Parathyroid adenoma (tissue), 2 donors: ENCODE measurements around the gene CARS1.
A peak's percentile ranks its signal among the peaks of the same experiment; 100 is the strongest.

Experiments
- H2AFZ ChIP-seq: fragments of 300-600 bp; sonication (generic); one replicate; pipeline ENCODE4 v1.7.0; 2017; ENCODE audit warnings: antibody characterized with exemption, mild to moderate bottlenecking
- H3K27ac ChIP-seq: fragments of 300-600 bp; sonication (generic); one replicate; pipeline ENCODE4 v1.7.0; 2017
- H3K27me3 ChIP-seq: fragments of 300-600 bp; sonication (generic); one replicate; pipeline ENCODE4 v1.7.0; 2017; ENCODE audit warnings: low read length; ENCODE audit not compliant: control insufficient read depth, insufficient read depth
- H3K36me3 ChIP-seq: fragments of 300-600 bp; sonication (generic); one replicate; pipeline ENCODE4 v1.7.0; 2017; ENCODE audit warnings: low read length; ENCODE audit not compliant: control insufficient read depth, insufficient read depth
- H3K4me1 ChIP-seq: fragments of 300-600 bp; sonication (generic); one replicate; pipeline ENCODE4 v1.7.0; 2017; ENCODE audit warnings: control low read depth
- H3K4me2 ChIP-seq: fragments of 300-600 bp; sonication (generic); one replicate; pipeline ENCODE4 v1.7.0; 2017; ENCODE audit warnings: low read length
- H3K4me3 ChIP-seq: fragments of 300-600 bp; sonication (generic); one replicate; pipeline ENCODE4 v1.7.0; 2017; ENCODE audit warnings: low read depth, low read length
- H3K79me2 ChIP-seq: fragments of 300-600 bp; sonication (generic); one replicate; pipeline ENCODE4 v1.7.0; 2017; ENCODE audit warnings: control low read depth
- H3K9ac ChIP-seq: fragments of 300-600 bp; sonication (generic); one replicate; pipeline ENCODE4 v1.7.0; 2017; ENCODE audit warnings: mild to moderate bottlenecking
- H3K9me3 ChIP-seq: fragments of 300-600 bp; sonication (generic); one replicate; pipeline ENCODE4 v1.7.0; 2017; ENCODE audit warnings: low read length; ENCODE audit not compliant: control insufficient read depth
- TF ChIP-seq, protein P1 (sequence below): fragments of 300-600 bp; sonication (generic); IDR thresholded peaks from one replicate; pipeline ENCODE4 v1.7.0; 2017; ENCODE audit warnings: antibody characterized with exemption, mild to moderate bottlenecking
- donor health status: primary hyperparathyroidism.

Gene CARS1

DNA sequence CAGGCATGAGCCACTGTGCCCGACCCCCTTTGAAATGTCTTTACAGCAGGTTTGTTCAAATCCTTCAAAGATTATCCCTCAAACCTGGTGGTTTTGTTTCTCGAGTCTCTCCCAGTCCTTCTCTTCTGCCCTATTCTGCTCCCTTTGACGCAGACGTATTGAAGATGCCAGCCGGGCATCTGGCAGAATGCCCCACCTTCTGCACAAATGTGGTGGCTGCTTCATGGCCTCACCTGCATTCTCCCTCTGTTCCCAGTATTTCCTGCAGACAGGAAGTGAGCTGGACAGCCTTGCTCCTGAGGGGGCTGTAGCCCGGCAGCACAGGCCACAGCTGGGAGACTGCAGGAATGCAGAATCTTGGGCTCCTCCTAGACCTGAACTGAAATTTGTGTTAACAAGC is 60.2 kb downstream of the CARS1 start:
- Histone ChIP-seq H3K4me3 (no peak overlapping the region), H3K4me2 (no peak overlapping the region), H3K36me3 (no peaks in the 10 kb centered on the region), H3K9me3 (no peaks in the 10 kb centered on the region), H3K79me2 (no peaks in the 10 kb centered on the region), H3K27ac (peak overlapping the region; percentile 48), H2AFZ (no peak overlapping the region), H3K4me1 (peaks cover 28% of the 10 kb centered on the region), H3K27me3 (no peaks in the 10 kb centered on the region), H3K9ac (no peak overlapping the region)
- TF ChIP-seq, protein P1, sequence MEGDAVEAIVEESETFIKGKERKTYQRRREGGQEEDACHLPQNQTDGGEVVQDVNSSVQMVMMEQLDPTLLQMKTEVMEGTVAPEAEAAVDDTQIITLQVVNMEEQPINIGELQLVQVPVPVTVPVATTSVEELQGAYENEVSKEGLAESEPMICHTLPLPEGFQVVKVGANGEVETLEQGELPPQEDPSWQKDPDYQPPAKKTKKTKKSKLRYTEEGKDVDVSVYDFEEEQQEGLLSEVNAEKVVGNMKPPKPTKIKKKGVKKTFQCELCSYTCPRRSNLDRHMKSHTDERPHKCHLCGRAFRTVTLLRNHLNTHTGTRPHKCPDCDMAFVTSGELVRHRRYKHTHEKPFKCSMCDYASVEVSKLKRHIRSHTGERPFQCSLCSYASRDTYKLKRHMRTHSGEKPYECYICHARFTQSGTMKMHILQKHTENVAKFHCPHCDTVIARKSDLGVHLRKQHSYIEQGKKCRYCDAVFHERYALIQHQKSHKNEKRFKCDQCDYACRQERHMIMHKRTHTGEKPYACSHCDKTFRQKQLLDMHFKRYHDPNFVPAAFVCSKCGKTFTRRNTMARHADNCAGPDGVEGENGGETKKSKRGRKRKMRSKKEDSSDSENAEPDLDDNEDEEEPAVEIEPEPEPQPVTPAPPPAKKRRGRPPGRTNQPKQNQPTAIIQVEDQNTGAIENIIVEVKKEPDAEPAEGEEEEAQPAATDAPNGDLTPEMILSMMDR: no peak

DNA sequence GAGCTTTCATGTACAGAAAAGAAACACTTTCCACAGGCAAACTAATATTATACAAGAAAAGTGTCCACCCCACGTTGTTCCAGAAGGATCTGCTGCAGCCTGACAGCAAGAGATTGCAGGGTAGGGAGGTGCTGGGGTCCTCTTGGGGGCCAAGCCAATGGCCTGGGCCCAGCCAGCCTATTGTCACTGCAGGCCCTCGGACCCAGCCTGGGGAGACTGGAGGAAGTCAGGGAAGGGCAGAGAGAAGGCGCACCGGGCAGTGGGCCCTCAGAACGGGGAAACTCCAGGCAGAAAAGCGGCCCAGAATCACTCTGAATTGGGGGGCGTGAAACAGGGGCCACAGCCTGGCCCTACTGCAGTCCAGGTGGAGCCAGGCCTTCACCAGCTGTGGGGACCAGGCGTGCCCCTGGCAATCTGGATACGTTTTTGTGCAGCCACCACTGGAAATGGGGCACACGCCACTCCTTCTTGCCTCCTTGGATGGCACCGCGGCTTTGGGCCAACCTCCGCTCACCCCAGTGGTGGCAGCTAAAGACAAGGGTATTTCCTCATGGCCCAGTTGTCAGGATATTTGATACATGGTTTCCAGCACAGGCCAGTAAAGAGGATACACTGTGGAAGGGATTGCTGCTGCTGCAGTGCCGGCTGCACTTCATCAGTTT is 61.2 kb downstream of the CARS1 start:
- H3K79me2 ChIP-seq: peaks cover 4% of the 10 kb centered on the region
- no peaks in the 10 kb centered on the region for H3K9me3 ChIP-seq
- H3K4me3 ChIP-seq: no peak overlapping the region
- H3K9ac ChIP-seq: no peak overlapping the region
- H3K4me2 ChIP-seq: no peak overlapping the region
- H3K36me3 ChIP-seq: no peaks in the 10 kb centered on the region
- H3K27ac ChIP-seq: no peak overlapping the region
- H3K4me1 ChIP-seq: peaks cover 25% of the 10 kb centered on the region
- H2AFZ ChIP-seq: no peak overlapping the region
- TF ChIP-seq, protein P1: no peak
- H3K27me3 ChIP-seq: no peaks in the 10 kb centered on the region

DNA sequence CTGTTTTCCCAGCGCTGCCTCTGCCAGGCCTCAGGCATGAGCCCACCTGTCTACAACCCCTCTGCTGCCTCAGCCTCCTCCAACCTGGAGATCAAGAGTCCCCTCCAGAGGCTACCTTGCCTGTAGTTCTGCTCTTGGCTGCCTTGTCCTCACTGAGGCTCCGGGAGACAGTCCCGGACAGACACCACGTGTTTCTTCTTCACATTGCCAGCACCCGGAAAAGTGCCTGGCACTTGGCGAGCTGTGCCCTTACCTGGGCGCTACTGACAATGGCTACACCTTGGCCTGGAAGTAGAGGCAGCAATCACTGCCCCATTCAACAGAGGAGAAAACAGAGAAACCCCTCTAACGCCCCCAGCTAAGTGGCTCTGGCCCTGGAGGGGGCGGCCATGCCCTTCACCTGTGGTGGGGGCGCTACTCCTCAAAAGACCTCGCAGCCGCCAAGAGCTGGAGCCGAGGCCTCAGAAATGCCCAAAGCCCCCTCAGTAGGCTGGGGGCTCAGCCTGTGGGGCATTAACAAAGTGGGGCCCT is 62.1 kb downstream of the CARS1 start:
- Histone ChIP-seq H3K4me2 (no peak overlapping the region), H2AFZ (no peak overlapping the region)
- TF ChIP-seq, protein P1: no peak

DNA sequence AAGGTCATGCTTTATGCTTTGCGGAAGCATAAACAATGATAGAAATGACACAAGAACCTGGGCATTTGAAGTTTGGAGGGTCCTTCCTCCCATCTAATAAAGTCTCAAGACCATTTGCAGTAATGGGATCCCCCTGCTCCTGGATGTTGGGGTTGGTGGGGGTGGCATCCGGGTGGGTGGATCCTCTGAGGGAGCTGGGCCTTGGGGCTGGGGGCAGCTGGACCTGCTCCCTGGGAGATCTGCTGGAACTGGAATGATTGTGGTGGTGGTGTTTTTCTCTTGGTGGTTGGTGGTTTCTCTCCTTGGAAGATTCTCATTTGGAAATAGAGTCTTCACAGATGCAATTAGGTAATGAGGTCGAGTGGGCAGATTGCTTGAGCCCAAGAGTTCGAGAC is 62.9 kb downstream of the CARS1 start:
- Histone ChIP-seq H3K4me3 (no peak overlapping the region), H3K4me2 (no peak overlapping the region), H3K9me3 (no peaks in the 10 kb centered on the region), H3K36me3 (no peaks in the 10 kb centered on the region), H3K79me2 (peaks cover 12% of the 10 kb centered on the region), H3K4me1 (peaks cover 20% of the 10 kb centered on the region), H3K9ac (no peak overlapping the region), H2AFZ (no peak overlapping the region), H3K27ac (no peak overlapping the region), H3K27me3 (no peaks in the 10 kb centered on the region)
- TF ChIP-seq, protein P1: no peak

More for the DNA sequence above, 62.1 kb downstream of the CARS1 start:
- peaks cover 21% of the 10 kb centered on the region for H3K4me1 ChIP-seq
- no peaks in the 10 kb centered on the region for H3K27me3 ChIP-seq
- no peaks in the 10 kb centered on the region for H3K36me3 ChIP-seq
- no peak overlapping the region for H3K27ac ChIP-seq
- no peak overlapping the region for H3K4me3 ChIP-seq
- H3K79me2 ChIP-seq: peaks cover 12% of the 10 kb centered on the region
- H3K9ac ChIP-seq: no peak overlapping the region
- H3K9me3 ChIP-seq: no peaks in the 10 kb centered on the region

DNA sequence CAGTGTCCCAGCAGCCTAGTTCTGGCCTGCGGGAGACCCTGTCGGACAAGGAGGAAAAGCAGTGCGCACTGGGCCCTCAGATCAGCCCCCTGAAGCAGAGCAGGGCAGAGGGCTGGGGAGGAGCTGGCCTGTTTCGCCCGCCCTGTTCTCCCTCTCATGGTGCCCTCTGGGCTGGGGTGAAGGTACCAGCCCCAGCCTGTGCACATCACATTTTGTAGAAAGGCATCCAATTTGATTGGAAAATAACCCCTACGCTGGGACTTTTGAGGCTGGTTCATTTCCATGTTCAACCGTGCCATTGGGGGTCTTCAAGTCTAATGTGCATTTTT is 64.3 kb downstream of the CARS1 start:
- peaks cover 23% of the 10 kb centered on the region for H3K4me1 ChIP-seq
- peak overlapping the region; percentile 79 for H3K4me2 ChIP-seq
- H3K79me2 ChIP-seq: peaks cover 17% of the 10 kb centered on the region
- H3K27me3 ChIP-seq: no peaks in the 10 kb centered on the region
- TF ChIP-seq, protein P1: no peak
- no peaks in the 10 kb centered on the region for H3K36me3 ChIP-seq
- no peak overlapping the region for H3K9ac ChIP-seq
- H3K9me3 ChIP-seq: no peaks in the 10 kb centered on the region
- H2AFZ ChIP-seq: peak overlapping the region; percentile 73
- H3K4me3 ChIP-seq: peak overlapping the region; percentile 47
- H3K27ac ChIP-seq: no peak overlapping the region
